Measurements from ENCODE around the gene ITGB7.

Gene ITGB7

GRCh38 chr12:53207042-53207441, at the start of gene ITGB7:
Gene ITGB7, minus strand, starts transcription at chr12:53207251. Its CDS starts 6,808 bp downstream, at chr12:53200443.
- peak; percentile 72 for ATAC-seq
- peak; percentile 76 for DNase-seq

GRCh38 chr12:53255996-53256395, 48.9 kb upstream of the ITGB7 start:
- DNase-seq (no peak), ATAC-seq (no peak)

- DNase-seq (no peak), ATAC-seq (no peak)
These were observed 47.9 kb upstream of the ITGB7 start for GRCh38 chr12:53254816-53255545.

- ATAC-seq: no peak
These were observed 46.2 kb upstream of the ITGB7 start for GRCh38 chr12:53253298-53253697.

GRCh38 chr12:53252349-53252916, 45.4 kb upstream of the ITGB7 start:
- ATAC-seq (peak; percentile 22), DNase-seq (no peak)

More at GRCh38 chr12:53253298-53253697, 46.2 kb upstream of the ITGB7 start:
- no peak for DNase-seq

- DNase-seq: peak; percentile 80
- peak; percentile 84 for ATAC-seq
These were observed 44.7 kb upstream of the ITGB7 start for GRCh38 chr12:53251477-53252348.

- DNase-seq (no peak), ATAC-seq (no peak)
These were observed 38.2 kb upstream of the ITGB7 start for GRCh38 chr12:53245286-53245685.

GRCh38 chr12:53244337-53244736, 37.3 kb upstream of the ITGB7 start:
- DNase-seq (no peak), ATAC-seq (no peak)

- no peak for DNase-seq
These were observed 34.8 kb upstream of the ITGB7 start for GRCh38 chr12:53241623-53242412.

GRCh38 chr12:53239643-53240258, 32.7 kb upstream of the ITGB7 start:
- DNase-seq (no peak), ATAC-seq (no peak)

More at GRCh38 chr12:53241623-53242412, 34.8 kb upstream of the ITGB7 start:
- ATAC-seq: peak; percentile 23

- DNase-seq (peak; percentile 71), ATAC-seq (peak; percentile 44)
These were observed 29.5 kb upstream of the ITGB7 start for GRCh38 chr12:53236443-53237111.

- ATAC-seq: peak; percentile 10
These were observed 28.8 kb upstream of the ITGB7 start for GRCh38 chr12:53235742-53236442.

GRCh38 chr12:53235164-53235563, 28.1 kb upstream of the ITGB7 start:
- DNase-seq (no peak), ATAC-seq (no peak)

More at GRCh38 chr12:53235742-53236442, 28.8 kb upstream of the ITGB7 start:
- peak; percentile 44 for DNase-seq

GRCh38 chr12:53234271-53234914, 27.3 kb upstream of the ITGB7 start:
- no peak for DNase-seq
- ATAC-seq: no peak

GRCh38 chr12:53233671-53234121, 26.6 kb upstream of the ITGB7 start:
- DNase-seq (no peak), ATAC-seq (no peak)

- ATAC-seq (peak; percentile 39), DNase-seq (peak; percentile 53)
These were observed 25.8 kb upstream of the ITGB7 start for GRCh38 chr12:53232646-53233461.

- peak; percentile 76 for ATAC-seq
- peak; percentile 77 for DNase-seq
These were observed 25.0 kb upstream of the ITGB7 start, which contains the start of gene RARG for GRCh38 chr12:53231921-53232645. Gene RARG, minus strand, starts transcription at chr12:53232209. Its CDS starts 4,664 bp downstream, at chr12:53227545.

GRCh38 chr12:53231671-53231920, 24.5 kb upstream of the ITGB7 start:
- ATAC-seq (no peak), DNase-seq (no peak)
